HepG2 (cell line): ENCODE measurements around the gene SMTNL1. TPM values are rescaled to one million over a fixed set of nuclear protein-coding genes. Genes with fewer than 3 reads are reported as not detected.

Source experiments
- CHD2 ChIP-seq: IDR thresholded peaks from 2 replicates; pipeline ENCODE4 v1.6.1; 2011; ENCODE audit warnings: low read depth, low read length, improper control_type of control experiment
- CREB3 ChIP-seq: sonication (generic); formaldehyde crosslinking; IDR thresholded peaks from 2 replicates; pipeline ENCODE4 v1.5.0; 2020; ENCODE audit warnings: missing genetic modification reagents
- DDIT3 ChIP-seq: sonication (generic); formaldehyde crosslinking; IDR thresholded peaks from 2 replicates; pipeline ENCODE4 v1.4.0; 2020; ENCODE audit warnings: mild to moderate bottlenecking, missing genetic modification reagents
- NR0B2 ChIP-seq: sonication (generic); formaldehyde crosslinking; IDR thresholded peaks from 2 replicates; pipeline ENCODE4 v1.4.0; 2020; ENCODE audit warnings: mild to moderate bottlenecking, missing genetic modification reagents
- PAF1 ChIP-seq: IDR thresholded peaks from 2 replicates; pipeline ENCODE4 v1.6.1; 2016; ENCODE audit warnings: missing genetic modification reagents, missing compliant biosample characterization
- SP140L ChIP-seq: sonication (generic); formaldehyde crosslinking; IDR thresholded peaks from 2 replicates; pipeline ENCODE4 v1.4.0; 2020; ENCODE audit warnings: missing genetic modification reagents, borderline replicate concordance
- THYN1 ChIP-seq: sonication (generic); formaldehyde crosslinking; IDR thresholded peaks from 2 replicates; pipeline ENCODE4 v1.8.1; 2023; ENCODE audit warnings: low read depth, mild to moderate bottlenecking, moderate library complexity, missing genetic modification reagents, borderline replicate concordance
- ZBTB40 ChIP-seq, 2 experiments: fragments of 450-650 bp in 1 of 2; sonication (generic) in 1 of 2; formaldehyde crosslinking in 1 of 2; IDR thresholded peaks; 2 replicates each; pipeline versions ENCODE4 v1.6.1 to v1.8.0; 2016 to 2022; ENCODE audit warnings: antibody characterized with exemption in 1 of 2, mild to moderate bottlenecking in 1 of 2, missing genetic modification reagents in 1 of 2
- ZNF18 ChIP-seq: sonication (generic); formaldehyde crosslinking; IDR thresholded peaks from 2 replicates; pipeline ENCODE4 v1.8.0; 2022; ENCODE audit warnings: mild to moderate bottlenecking, missing genetic modification reagents; ENCODE audit not compliant: insufficient replicate concordance
- ZNF30 ChIP-seq: sonication (generic); formaldehyde crosslinking; IDR thresholded peaks from 2 replicates; pipeline ENCODE4 v1.5.0; 2020; ENCODE audit warnings: mild to moderate bottlenecking, missing genetic modification reagents
- ZNF343 ChIP-seq: sonication (generic); formaldehyde crosslinking; IDR thresholded peaks from 2 replicates; pipeline ENCODE4 v1.4.0; 2020; ENCODE audit warnings: mild to moderate bottlenecking, missing genetic modification reagents
- ZNF530 ChIP-seq: sonication (generic); formaldehyde crosslinking; IDR thresholded peaks from 2 replicates; pipeline ENCODE4 v1.5.0; 2020; ENCODE audit warnings: low read depth, mild to moderate bottlenecking, missing genetic modification reagents
- ZNF724P ChIP-seq: sonication (generic); formaldehyde crosslinking; IDR thresholded peaks from 2 replicates; pipeline ENCODE4 v1.8.0; 2022; ENCODE audit warnings: missing genetic modification reagents, borderline replicate concordance
- ZNF781 ChIP-seq: sonication (generic); formaldehyde crosslinking; IDR thresholded peaks from 2 replicates; pipeline ENCODE4 v1.5.1; 2020; ENCODE audit warnings: borderline replicate concordance, mild to moderate bottlenecking, missing genetic modification reagents; ENCODE audit errors: not compliant biosample characterization
- polyA plus RNA-seq, 8 experiments: library from polyadenylated mRNA; depleted of rRNA in 3 of 8; stranded (reverse) in 7 of 8; unstranded in 1 of 8; fragments of >200 nt; fragmentation: Illumina TruSeq in 4 of 8; extraction: Trizol in 4 of 8; gene quantifications; 2 replicates each; pipeline versions ENCODE4 v1.2.1 to v1.2.3, GENCODE V29; 2011 to 2016; ENCODE audit warnings: low read depth in 4 of 8, missing spikeins in 1 of 8, mixed read lengths in 1 of 8; ENCODE audit not compliant: insufficient read depth in 1 of 8
- total RNA-seq, 5 experiments: library from RNA; depleted of rRNA; stranded (reverse); fragments of >200 nt; fragmentation: Illumina TruSeq; extraction: Trizol; gene quantifications; 2 replicates each; pipeline ENCODE4 v1.2.3, GENCODE V29; 2016; ENCODE audit warnings: low read depth in 1 of 5

Gene SMTNL1
- total and polyA plus RNA-seq, 2 of the 13 experiments (the other 11 are each of a cell fraction or from before 2014, with no cell fraction given) = 0.04 TPM; not detected in 1

GRCh38 chr11:57493507-57494503 lies 43.6 kb upstream of the SMTNL1 start (continued):
- TF ChIP-seq CREB3 (CRISPR knock-in tag) (no peak), ZNF724P (CRISPR knock-in tag) (0 out of 2 replicates have a peak, but pooled peaks have one; percentile 21), ZNF781 (peak; percentile 85), NR0B2 (CRISPR knock-in tag) (no peak), THYN1 (CRISPR knock-in tag) (no peak), CHD2 (no peak), ZNF530 (no peak), DDIT3 (CRISPR knock-in tag) (no peak), ZNF18 (no peak), ZBTB40 (IDR thresholded peaks at IDR 0.05) (no peak), ZBTB40 (CRISPR knock-in tag; IDR thresholded peaks at IDR 0.05) (no peak), PAF1 (CRISPR knock-in tag) (no peak), ZNF343 (CRISPR knock-in tag) (0 out of 2 replicates have a peak, but pooled peaks have one; percentile 70), SP140L (CRISPR knock-in tag) (no peak), ZNF30 (CRISPR knock-in tag) (no peak)
